Testis (tissue), 3 donors: Measurements from ENCODE around the gene C1orf53. TPM values are rescaled to one million over a fixed set of nuclear protein-coding genes. Genes with fewer than 3 reads are reported as not detected.

Experiments
- DNase-seq: peaks from one replicate; pipeline ENCODE4 v3.0.0-alpha.2; 2019
- H3K27ac ChIP-seq, 2 donors: fragments of 200-600 bp; sonication (generic); one replicate each; pipeline ENCODE4 v1.5.1; 2019
- H3K27me3 ChIP-seq: fragments of 200-600 bp; sonication (generic); one replicate; pipeline ENCODE4 v1.5.1; 2019
- H3K36me3 ChIP-seq: fragments of 200-600 bp; sonication (generic); one replicate; pipeline ENCODE4 v1.5.1; 2017; ENCODE audit warnings: low read depth; ENCODE audit errors: missing control alignments
- H3K4me1 ChIP-seq: fragments of 200-600 bp; sonication (generic); one replicate; pipeline ENCODE4 v1.5.1; 2019
- H3K4me3 ChIP-seq, 2 donors: fragments of 200-600 bp; sonication (generic); one replicate each; pipeline ENCODE4 v1.5.1; 2017 to 2019
- H3K9me3 ChIP-seq: fragments of 200-600 bp; sonication (generic); one replicate; pipeline ENCODE4 v1.5.1; 2017
- CTCF ChIP-seq, 3 experiments: fragments of 450-650 bp in 2 of 3; fragments of 200-600 bp in 1 of 3; sonication (generic) in 1 of 3; IDR thresholded peaks; one replicate each; pipeline ENCODE4 v1.5.1; 2016 to 2019; ENCODE audit warnings: antibody characterized with exemption in 3 of 3, mild to moderate bottlenecking in 2 of 3, moderate library complexity in 1 of 3
- POLR2A ChIP-seq: fragments of 450-650 bp; IDR thresholded peaks from one replicate; pipeline ENCODE4 v1.6.1; 2017; ENCODE audit warnings: antibody characterized with exemption, mild to moderate bottlenecking, moderate library complexity
- WGBS, 2 donors: methylation state at CpG; one replicate each; pipeline ENCODE4 v1.1.5; 2018; 5-methylcytosine and 5-hydroxymethylcytosine counted together
- intact Hi-C: fragments of 100-400 bp; cut with DNase I; formaldehyde crosslinking; loops from one replicate; pipeline ENCODE4 v1.15.1; 2023; ENCODE audit warnings: low total_unique reads
- polyA plus RNA-seq: library from polyadenylated mRNA; stranded (reverse); fragments of 350-450 nt; fragmentation: Illumina TruSeq; extraction: RNeasy Lipid Tissue Mini Kit (QIAGEN cat#74804); gene quantifications from one replicate; pipeline ENCODE4 v1.2.3, GENCODE V29; 2014; ENCODE audit warnings: low read depth, low replicate concordance; ENCODE audit not compliant: insufficient read depth
- total RNA-seq, 2 donors: library from RNA; depleted of rRNA; stranded (reverse); fragments of >200 nt; gene quantifications; one replicate each; pipeline ENCODE4 v1.2.3, GENCODE V29; 2016

C1orf53 gene
- total and polyA plus RNA-seq, 3 donors from 2014 or later, result 7.8 to 10.5 (median 8.6) TPM

GRCh38 chr1:197924516-197925123 lies 22.2 kb downstream of the C1orf53 start:
- intact Hi-C loops, result no loop called here
- Histone ChIP-seq H3K4me3 (no peak overlapping the region), H3K27me3 (no peaks in the 10 kb centered on the region), H3K36me3 (no peaks in the 10 kb centered on the region), H3K27ac (no peak overlapping the region), H3K4me1 (no peaks in the 10 kb centered on the region), H3K9me3 (no peaks in the 10 kb centered on the region)
- 38 to 40% methylated on average over 2 of the region's 4 CpGs for WGBS, 2 donors
- no peak for DNase-seq
- TF ChIP-seq POLR2A (no peak), CTCF (IDR thresholded peaks at IDR 0.05) (peak in 2 of 3 experiments; percentile 52 to 60)

- intact Hi-C loops, result no loop called here
- H3K9me3 ChIP-seq, result no peaks in the 10 kb centered on the region
- H3K27me3 ChIP-seq, result no peaks in the 10 kb centered on the region
- TF ChIP-seq POLR2A (no peak), CTCF (IDR thresholded peaks at IDR 0.05) (no peak)
- 60 to 68% methylated on average over 8 of the region's 8 CpGs for WGBS, 2 donors
- no peak for DNase-seq
- no peaks in the 10 kb centered on the region for H3K4me1 ChIP-seq
- H3K27ac ChIP-seq, result no peak overlapping the region
- no peak overlapping the region for H3K4me3 ChIP-seq
- H3K36me3 ChIP-seq, result no peaks in the 10 kb centered on the region
These were observed 25.7 kb downstream of the C1orf53 start for GRCh38 chr1:197927908-197928665.

- WGBS, 2 donors, result 17 to 19% methylated on average over 15 of the region's 15 CpGs
- intact Hi-C loops, result no loop called here
These were observed 26.5 kb downstream of the C1orf53 start for GRCh38 chr1:197928849-197929336.

GRCh38 chr1:197933016-197933415 lies 30.6 kb downstream of the C1orf53 start:
- intact Hi-C loops, result no loop called here
- no peak overlapping the region for H3K27ac ChIP-seq
- no peak for DNase-seq
- no peak overlapping the region for H3K4me3 ChIP-seq
- no peaks in the 10 kb centered on the region for H3K4me1 ChIP-seq
- 92 to 96% methylated on average over 1 of the region's 1 CpG for WGBS, 2 donors
- no peaks in the 10 kb centered on the region for H3K27me3 ChIP-seq
- no peaks in the 10 kb centered on the region for H3K9me3 ChIP-seq
- H3K36me3 ChIP-seq, result no peaks in the 10 kb centered on the region
- TF ChIP-seq POLR2A, result no peak

More at GRCh38 chr1:197928849-197929336, 26.5 kb downstream of the C1orf53 start:
- Histone ChIP-seq H3K36me3 (no peaks in the 10 kb centered on the region), H3K4me3 (peak overlapping the region in 1 of 2 donors; percentile 1), H3K27me3 (no peaks in the 10 kb centered on the region), H3K27ac (no peak overlapping the region), H3K4me1 (no peaks in the 10 kb centered on the region), H3K9me3 (no peaks in the 10 kb centered on the region)
- peak; percentile 70 for DNase-seq
- TF ChIP-seq POLR2A (no peak), CTCF (IDR thresholded peaks at IDR 0.05) (no peak)

- no peak for TF ChIP-seq POLR2A
- no peak for TF ChIP-seq CTCF (IDR thresholded peaks at IDR 0.05)
- 52 to 57% methylated on average over 1 of the region's 1 CpG for WGBS, 2 donors
- Histone ChIP-seq H3K9me3 (no peaks in the 10 kb centered on the region), H3K27ac (no peak overlapping the region), H3K4me1 (no peaks in the 10 kb centered on the region), H3K4me3 (no peak overlapping the region), H3K27me3 (no peaks in the 10 kb centered on the region), H3K36me3 (no peaks in the 10 kb centered on the region)
- intact Hi-C loops, result no loop called here
- no peak for DNase-seq
These were observed 31.2 kb downstream of the C1orf53 start for GRCh38 chr1:197933647-197934046.
